Ovary (tissue), 9 donors: ENCODE results near the gene AFP. TPM values are rescaled to one million over a fixed set of nuclear protein-coding genes. Genes with fewer than 3 reads are reported as not detected.

Experiments used
- DNase-seq, 5 donors: peaks; one replicate each; pipeline ENCODE4 v3.0.0-alpha.2; 2019 to 2020
- H3K27ac ChIP-seq, 2 donors: fragments of 200-600 bp; one replicate each; pipeline versions ENCODE4 v1.5.1 to v1.8.0; 2019 to 2022
- H3K27me3 ChIP-seq: fragments of 200-600 bp; one replicate; pipeline ENCODE4 v1.8.0; 2022
- H3K36me3 ChIP-seq: fragments of 200-600 bp; sonication (generic); one replicate; pipeline ENCODE4 v1.5.1; 2019
- H3K4me1 ChIP-seq: one replicate; pipeline ENCODE4 v1.8.1; 2013; ENCODE audit warnings: mild to moderate bottlenecking, moderate library complexity; ENCODE audit not compliant: insufficient read depth
- H3K4me3 ChIP-seq: fragments of 200-600 bp; sonication (generic); one replicate; pipeline ENCODE4 v1.5.1; 2017
- H3K9me3 ChIP-seq, 2 donors: fragments of 200-600 bp in 1 of 2; sonication (generic) in 1 of 2; one replicate each; pipeline versions ENCODE4 v1.5.1 to v1.8.1; 2013 to 2019; ENCODE audit warnings: mild to moderate bottlenecking in 1 of 2, moderate library complexity in 1 of 2
- EP300 ChIP-seq: sonication (generic); formaldehyde crosslinking; IDR thresholded peaks from one replicate; pipeline ENCODE4 v1.6.1; 2017; ENCODE audit warnings: antibody characterized with exemption
- POLR2A ChIP-seq: fragments of 450-650 bp; IDR thresholded peaks from one replicate; pipeline ENCODE4 v1.6.1; 2017; ENCODE audit warnings: antibody characterized with exemption, mild to moderate bottlenecking, moderate library complexity
- WGBS, 3 donors: extraction: QIAGEN DNeasy Blood & Tissue Kit in 1 of 3; methylation state at CpG; one replicate each; pipeline versions ENCODE4 v1.1.5 to v1.1.7; 2013 to 2017; 5-methylcytosine and 5-hydroxymethylcytosine counted together
- intact Hi-C, 4 donors: fragments of 100-400 bp; cut with DNase I; formaldehyde crosslinking; loops; one replicate each; pipeline versions ENCODE4 v1.11.0 to v1.15.1; 2022 to 2023
- polyA plus RNA-seq, 2 donors: library from polyadenylated mRNA; stranded (reverse); fragments of 200-250 nt in 1 of 2; fragments of 350-450 nt in 1 of 2; fragmentation: Illumina TruSeq in 1 of 2; extraction: RNeasy Lipid Tissue Mini Kit (QIAGEN cat#74804) in 1 of 2; gene quantifications; one replicate each; pipeline ENCODE4 v1.2.3, GENCODE V29; 2013 to 2014
- total RNA-seq, 7 donors: library from RNA; depleted of rRNA in 2 of 7; stranded (reverse); fragments of >200 nt in 2 of 7; fragmentation: NEBNext Ultra II Directional in 3 of 7; extraction: Animal tissue kit (Norgen Biotek cat#: 25700) in 3 of 7; gene quantifications; one replicate each; pipeline versions ENCODE4 v1.1.0 to v1.2.4, GENCODE V29; 2016 to 2023
- TF ChIP-seq, protein P1 (sequence below), 3 donors: fragments of 450-650 bp in 2 of 3; fragments of 200-600 bp in 1 of 3; IDR thresholded peaks; one replicate each; pipeline versions ENCODE4 v1.5.1 to v1.8.0; 2016 to 2022; ENCODE audit warnings: antibody characterized with exemption in 3 of 3, mild to moderate bottlenecking in 1 of 3
- donor health status: DM: no; HTN: no; CAD: no; lungs with moderate emphysema.
- donor health status: DM: no; HTN: no; CAD: no.
- donor health status: Bipolar disorder and iron deficiency.
- donor health status: DM: yes; HTN: yes; CAD: no.
- donor health status: DM: no; HTN: no; CAD: no.
- donor health status: DM: yes; HTN: yes; CAD: no.

Gene AFP
- total and polyA plus RNA-seq, 9 donors, result 0.17 to 2.8 (median 0.47) TPM; not detected in 5

DNA sequence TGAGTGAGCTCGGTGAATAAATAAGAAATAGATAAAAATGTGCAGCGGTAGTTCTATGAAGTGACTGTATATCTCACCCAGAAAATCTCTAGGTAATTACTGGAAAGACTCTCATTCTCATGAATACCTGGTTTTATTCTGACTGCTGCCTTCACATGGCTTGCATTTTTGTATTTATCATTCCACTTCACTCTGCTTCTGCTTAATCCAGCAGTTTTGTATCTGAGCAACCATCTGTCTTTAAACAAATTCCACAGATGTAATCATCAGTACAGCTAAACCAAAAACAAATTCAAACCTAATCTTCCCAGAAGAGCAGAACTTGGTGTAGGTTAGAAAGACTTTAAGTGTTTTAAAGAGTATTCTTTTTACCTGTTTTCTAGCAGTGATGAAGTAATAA, 43.1 kb upstream of the AFP start:
- 88 to 90% (median 90%) methylated on average over 2 of the region's 2 CpGs for WGBS, 3 donors
- no peak overlapping the region for H3K4me3 ChIP-seq

GRCh38 chr4:73396304-73396703, 39.7 kb upstream of the AFP start:
- Histone ChIP-seq H3K27ac (no peak overlapping the region), H3K36me3 (no peaks in the 10 kb centered on the region), H3K9me3 (no peaks in the 10 kb centered on the region), H3K4me3 (no peak overlapping the region), H3K27me3 (no peaks in the 10 kb centered on the region), H3K4me1 (no peaks in the 10 kb centered on the region)
- TF ChIP-seq EP300 (no peak), POLR2A (no peak)
- TF ChIP-seq, protein P1, sequence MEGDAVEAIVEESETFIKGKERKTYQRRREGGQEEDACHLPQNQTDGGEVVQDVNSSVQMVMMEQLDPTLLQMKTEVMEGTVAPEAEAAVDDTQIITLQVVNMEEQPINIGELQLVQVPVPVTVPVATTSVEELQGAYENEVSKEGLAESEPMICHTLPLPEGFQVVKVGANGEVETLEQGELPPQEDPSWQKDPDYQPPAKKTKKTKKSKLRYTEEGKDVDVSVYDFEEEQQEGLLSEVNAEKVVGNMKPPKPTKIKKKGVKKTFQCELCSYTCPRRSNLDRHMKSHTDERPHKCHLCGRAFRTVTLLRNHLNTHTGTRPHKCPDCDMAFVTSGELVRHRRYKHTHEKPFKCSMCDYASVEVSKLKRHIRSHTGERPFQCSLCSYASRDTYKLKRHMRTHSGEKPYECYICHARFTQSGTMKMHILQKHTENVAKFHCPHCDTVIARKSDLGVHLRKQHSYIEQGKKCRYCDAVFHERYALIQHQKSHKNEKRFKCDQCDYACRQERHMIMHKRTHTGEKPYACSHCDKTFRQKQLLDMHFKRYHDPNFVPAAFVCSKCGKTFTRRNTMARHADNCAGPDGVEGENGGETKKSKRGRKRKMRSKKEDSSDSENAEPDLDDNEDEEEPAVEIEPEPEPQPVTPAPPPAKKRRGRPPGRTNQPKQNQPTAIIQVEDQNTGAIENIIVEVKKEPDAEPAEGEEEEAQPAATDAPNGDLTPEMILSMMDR (IDR thresholded peaks at IDR 0.05), result no peak
- intact Hi-C loops, result no loop called here
- DNase-seq, result no peak
- 86 to 91% (median 89%) methylated on average over 1 of the region's 1 CpG for WGBS, 3 donors

More for the DNA sequence above, 43.1 kb upstream of the AFP start:
- H3K4me1 ChIP-seq, result no peaks in the 10 kb centered on the region
- DNase-seq, result no peak
- H3K27me3 ChIP-seq, result no peaks in the 10 kb centered on the region
- TF ChIP-seq, protein P1 (IDR thresholded peaks at IDR 0.05), result no peak
- TF ChIP-seq POLR2A, result no peak
- H3K36me3 ChIP-seq, result no peaks in the 10 kb centered on the region
- H3K9me3 ChIP-seq, result no peaks in the 10 kb centered on the region
- no peak overlapping the region for H3K27ac ChIP-seq
- intact Hi-C loops, result no loop called here

GRCh38 chr4:73396993-73397972, 38.7 kb upstream of the AFP start:
- Histone ChIP-seq H3K4me1 (no peaks in the 10 kb centered on the region), H3K36me3 (no peaks in the 10 kb centered on the region), H3K4me3 (no peak overlapping the region), H3K27ac (no peak overlapping the region), H3K27me3 (no peaks in the 10 kb centered on the region), H3K9me3 (no peaks in the 10 kb centered on the region)
- TF ChIP-seq, protein P1 (IDR thresholded peaks at IDR 0.05), result no peak
- no peak for TF ChIP-seq EP300
- TF ChIP-seq POLR2A, result no peak
- DNase-seq, result no peak
- intact Hi-C loops, result no loop called here
- 81 to 86% (median 84%) methylated on average over 5 of the region's 5 CpGs for WGBS, 3 donors

DNA sequence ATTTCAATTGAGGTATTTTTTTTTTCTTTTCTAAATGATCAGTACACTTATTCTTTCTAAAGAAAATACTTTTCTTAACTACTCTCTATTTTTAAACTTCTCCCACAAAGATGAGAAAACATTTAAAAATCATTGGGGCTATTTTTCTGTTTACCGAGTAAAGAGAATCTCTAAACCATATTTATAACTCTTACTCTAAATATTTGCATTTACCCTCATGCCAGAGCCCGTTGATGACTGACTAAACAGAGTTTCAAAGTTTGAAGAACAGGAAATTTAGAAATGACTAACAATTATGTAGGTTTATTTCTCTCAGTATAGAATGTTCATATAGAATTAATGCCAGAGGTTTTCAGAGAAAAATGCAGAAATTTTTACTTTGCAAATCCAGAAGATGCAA, 34.6 kb upstream of the AFP start:
- H3K4me1 ChIP-seq, result no peaks in the 10 kb centered on the region
- intact Hi-C loops, result no loop called here

More for the DNA sequence above, 34.6 kb upstream of the AFP start:
- WGBS, 3 donors, result 37 to 74% (median 49%) methylated on average over 2 of the region's 2 CpGs
- H3K9me3 ChIP-seq, result no peaks in the 10 kb centered on the region
- no peak for DNase-seq
- no peak overlapping the region for H3K27ac ChIP-seq
- no peaks in the 10 kb centered on the region for H3K27me3 ChIP-seq
- no peak overlapping the region for H3K4me3 ChIP-seq
- H3K36me3 ChIP-seq, result no peaks in the 10 kb centered on the region
- TF ChIP-seq, protein P1 (IDR thresholded peaks at IDR 0.05), result no peak
- no peak for TF ChIP-seq POLR2A
- TF ChIP-seq EP300, result no peak
